Stimulated activated CD4-positive, alpha-beta T cell treated with anti-CD3 and anti-CD28 coated beads, Interleukin-15, amount 100 ng/mL, for 1 hour (primary cell): ENCODE results near the gene MICALL2.

Experiments
- DNase-seq, 2 donors: peaks; one replicate each; pipeline ENCODE4 v3.0.0-alpha.2; 2020; ENCODE audit warnings: low read depth in 1 of 2, low spot score in 1 of 2

The MICALL2 gene

GRCh38 chr7:1470901-1471300 is 11.6 kb upstream of the MICALL2 start:
- no peak for DNase-seq

- DNase-seq, result no peak
These were observed 9.5 kb upstream of the MICALL2 start for GRCh38 chr7:1468643-1469298.

- no peak for DNase-seq
These were observed 8.9 kb upstream of the MICALL2 start for GRCh38 chr7:1468203-1468602.

GRCh38 chr7:1466524-1467271 is 7.4 kb upstream of the MICALL2 start:
- no peak for DNase-seq

- no peak for DNase-seq
These were observed 5.4 kb upstream of the MICALL2 start for GRCh38 chr7:1464694-1465093.

GRCh38 chr7:1463676-1464223 is 4.5 kb upstream of the MICALL2 start:
- DNase-seq, result no peak

GRCh38 chr7:1461646-1462375 is 2.5 kb upstream of the MICALL2 start:
- DNase-seq, result no peak

GRCh38 chr7:1460821-1461645 is 1.8 kb upstream of the MICALL2 start:
- no peak for DNase-seq

- DNase-seq, result peak in 1 of 2 donors; percentile 4
These were observed 900 bp upstream of the MICALL2 start for GRCh38 chr7:1459920-1460820.

- peak; percentile 96 to 97 for DNase-seq
These were observed 232 bp upstream of the MICALL2 start for GRCh38 chr7:1459512-1459892.

GRCh38 chr7:1457949-1458682 is 1.2 kb downstream of the MICALL2 start:
- DNase-seq, result no peak

GRCh38 chr7:1457059-1457948 is 2.0 kb downstream of the MICALL2 start:
- no peak for DNase-seq

- no peak for DNase-seq
These were observed 3.3 kb downstream of the MICALL2 start for GRCh38 chr7:1455955-1456354.

GRCh38 chr7:1455241-1455939 is 3.9 kb downstream of the MICALL2 start:
- no peak for DNase-seq

GRCh38 chr7:1454542-1454941 is 4.7 kb downstream of the MICALL2 start:
- DNase-seq, result no peak

- DNase-seq, result no peak
These were observed 7.1 kb downstream of the MICALL2 start for GRCh38 chr7:1452205-1452604.

- no peak for DNase-seq
These were observed 8.3 kb downstream of the MICALL2 start for GRCh38 chr7:1450987-1451386.

GRCh38 chr7:1450431-1450830 is 8.8 kb downstream of the MICALL2 start:
- DNase-seq, result no peak
